B cell (primary cell): ENCODE data around the gene SLC25A4. TPM values are rescaled to one million over a fixed set of nuclear protein-coding genes. Genes with fewer than 3 reads are reported as not detected.

Experiments
- ATAC-seq: fragments of 200-7000 bp; cut with Tn5 transposase; one replicate; pipeline ENCODE4 v1.10.0; 2021; ENCODE audit warnings: low read depth, mild to moderate bottlenecking, moderate number of reproducible peaks, moderate library complexity
- CTCF ChIA-PET: fragments of 350-600 bp; sonication (Branson Sonifier 250); formaldehyde crosslinking; loops from one replicate; lab custom pipeline; 2021; ENCODE audit warnings: antibody characterized with exemption, inconsistent platforms; lab: Charles Lee
- POLR2A ChIA-PET: fragments of 350-600 bp; sonication (Branson Sonifier 250); formaldehyde crosslinking; loops from one replicate; lab custom pipeline; 2021; ENCODE audit warnings: antibody characterized with exemption; lab: Charles Lee
- DNase-seq: peaks from one replicate; pipeline ENCODE4 v3.0.0; 2013
- H2AFZ ChIP-seq: 2 replicates; pipeline ENCODE4 v1.6.1; 2012; ENCODE audit warnings: mild to moderate bottlenecking, low read depth, low read length; ENCODE audit not compliant: insufficient read depth, poor library complexity, severe bottlenecking
- H3K27ac ChIP-seq, 2 donors: 1 replicate in 1 of 2; 2 replicates in 1 of 2; pipeline ENCODE4 v1.5.1; 2012 to 2013; ENCODE audit warnings: low read length in 2 of 2, mild to moderate bottlenecking in 2 of 2, moderate library complexity in 1 of 2
- H3K27me3 ChIP-seq, 4 experiments: fragments of 200-600 bp in 1 of 4; sonication (generic) in 1 of 4; replicated peaks in 1 of 4; 1 replicate in 2 of 4; 2 replicates in 2 of 4; pipeline versions ENCODE4 v1.6.1 to v1.7.0; 2013 to 2016; ENCODE audit warnings: low read length in 3 of 4, mild to moderate bottlenecking in 2 of 4, mixed read lengths in 1 of 4, moderate library complexity in 1 of 4; ENCODE audit not compliant: insufficient read depth in 4 of 4, control insufficient read depth in 3 of 4; ENCODE audit errors: control extremely low read depth in 1 of 4
- H3K36me3 ChIP-seq, 2 experiments: replicated peaks in 1 of 2; 1 replicate in 1 of 2; 2 replicates in 1 of 2; pipeline versions ENCODE4 v1.6.1 to v1.7.1; 2013; ENCODE audit warnings: low read length in 1 of 2; ENCODE audit not compliant: insufficient read depth in 2 of 2, control insufficient read depth in 1 of 2; ENCODE audit errors: control extremely low read depth in 1 of 2, extremely low read depth in 1 of 2
- H3K4me1 ChIP-seq, 2 donors: fragments of 200-600 bp in 1 of 2; sonication (generic) in 1 of 2; 1 replicate in 1 of 2; 2 replicates in 1 of 2; pipeline versions ENCODE4 v1.5.1 to v1.6.1; 2013 to 2017; ENCODE audit warnings: low read length in 2 of 2; ENCODE audit not compliant: control insufficient read depth in 2 of 2, insufficient read depth in 2 of 2
- H3K4me2 ChIP-seq: replicated peaks from 2 replicates; pipeline ENCODE3; 2012; ENCODE audit warnings: mild to moderate bottlenecking, low read depth, low read length; ENCODE audit not compliant: poor library complexity, severe bottlenecking
- H3K4me3 ChIP-seq, 5 experiments: fragments of 200-600 bp in 1 of 5; sonication (generic) in 1 of 5; 1 replicate in 3 of 5; 2 replicates in 2 of 5; pipeline versions ENCODE4 v1.5.1 to v1.7.0; 2011 to 2016; ENCODE audit warnings: low read length in 4 of 5, mild to moderate bottlenecking in 4 of 5, low read depth in 2 of 5, control low read depth in 1 of 5, moderate library complexity in 1 of 5; ENCODE audit not compliant: insufficient read depth in 1 of 5; ENCODE audit errors: control extremely low read depth in 1 of 5, extremely low read depth in 1 of 5
- H3K79me2 ChIP-seq: fragments of 200-600 bp; sonication (generic); one replicate; pipeline ENCODE4 v1.6.0; 2016; ENCODE audit warnings: low read length; ENCODE audit not compliant: control insufficient read depth, insufficient read depth
- H3K9ac ChIP-seq: fragments of 200-600 bp; sonication (generic); 2 replicates; pipeline ENCODE4 v1.6.1; 2017; ENCODE audit warnings: mild to moderate bottlenecking, low read length, moderate library complexity
- H3K9me3 ChIP-seq, 3 donors: one replicate each; pipeline versions ENCODE4 v1.6.1 to v1.7.1; 2013; ENCODE audit warnings: low read length in 2 of 3; ENCODE audit not compliant: control insufficient read depth in 2 of 3, insufficient read depth in 1 of 3; ENCODE audit errors: control extremely low read depth in 1 of 3
- H4K20me1 ChIP-seq: 2 replicates; pipeline ENCODE4 v1.6.0; 2012; ENCODE audit warnings: mild to moderate bottlenecking, low read length; ENCODE audit not compliant: insufficient read depth, control insufficient read depth, poor library complexity, severe bottlenecking
- H3K27ac Mint-ChIP-seq: one replicate; pipeline ENCODE4 v1.8.0; 2021; ENCODE audit warnings: mixed read lengths
- H3K27me3 Mint-ChIP-seq: one replicate; pipeline ENCODE4 v1.8.0; 2021; ENCODE audit warnings: mixed read lengths
- H3K4me1 Mint-ChIP-seq: one replicate; pipeline ENCODE4 v1.8.0; 2021; ENCODE audit warnings: mixed read lengths
- H3K4me3 Mint-ChIP-seq: one replicate; pipeline ENCODE4 v1.8.0; 2021; ENCODE audit warnings: mixed read lengths
- H3K9me3 Mint-ChIP-seq: one replicate; pipeline ENCODE4 v1.8.0; 2022; ENCODE audit warnings: mixed read lengths; ENCODE audit not compliant: insufficient read depth
- EZH2 ChIP-seq: IDR thresholded peaks from 2 replicates; pipeline ENCODE4 v1.6.1; 2012; ENCODE audit warnings: borderline replicate concordance, low read depth, mild to moderate bottlenecking, moderate library complexity, low read length; ENCODE audit not compliant: insufficient read depth, poor library complexity, severe bottlenecking
- WGBS: methylation state at CpG from one replicate; pipeline ENCODE4 v1.1.5; 2013; ENCODE audit warnings: missing lambda C conversion rate; ENCODE audit not compliant: insufficient coverage; 5-methylcytosine and 5-hydroxymethylcytosine counted together
- intact Hi-C: fragments of 100-400 bp; cut with micrococcal nuclease; formaldehyde crosslinking; loops from one replicate; pipeline ENCODE4 v1.10.0; 2022
- polyA plus RNA-seq: library from polyadenylated mRNA; depleted of rRNA; stranded (reverse); fragments of >200 nt; gene quantifications from 2 replicates; pipeline ENCODE4 v1.2.3, GENCODE V29; 2012
- total RNA-seq, 2 donors: library from RNA; stranded (reverse); fragments of 120-200 nt in 1 of 2; gene quantifications; 1 replicate in 1 of 2; 2 replicates in 1 of 2; pipeline versions ENCODE4 v1.2.3 to v1.2.4, GENCODE V29; 2013 to 2022
- TF ChIP-seq, protein P1 (sequence below): fragments of 200-600 bp; IDR thresholded peaks from one replicate; pipeline ENCODE4 v1.8.0; 2022; ENCODE audit warnings: antibody characterized with exemption, mild to moderate bottlenecking

SLC25A4 gene
- total and polyA plus RNA-seq, 2 donors (not counting 1 experiment from before 2014, with no cell fraction given), result 7.3 to 11.7 TPM

DNA sequence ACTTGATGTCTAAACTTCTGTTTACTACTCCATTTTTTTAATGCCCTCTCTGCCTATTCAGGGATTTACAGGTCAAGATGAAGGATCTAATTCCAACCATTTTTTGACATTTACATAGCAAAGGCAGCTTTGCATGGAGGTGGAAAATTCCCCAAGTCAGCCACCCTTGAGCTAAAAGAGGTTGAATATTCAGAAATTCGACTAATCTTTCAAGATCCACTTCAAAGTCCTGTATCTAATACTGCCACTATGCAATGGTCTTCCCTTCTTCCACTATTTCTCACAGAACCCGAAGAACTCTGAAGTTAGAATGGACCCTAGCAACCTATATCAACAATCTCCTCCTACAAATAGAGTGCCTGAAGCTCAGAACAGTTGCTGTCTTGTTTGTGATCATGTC lies 39.2 kb downstream of the SLC25A4 start:
- H3K4me2 ChIP-seq, result no peak overlapping the region
- H3K27me3 ChIP-seq, result no peaks in the 10 kb centered on the region
- H3K27ac ChIP-seq, result no peak overlapping the region
- no peak overlapping the region for H3K9ac ChIP-seq
- CTCF ChIA-PET, result interaction anchor here (0.7 to 6.0 kb wide), 8 partner anchors 8 to 415 kb away, joined by 3 to 69 read pairs (median 8); partner anchors contain the start of gene SLC25A4
- H3K4me1 ChIP-seq, result no peaks in the 10 kb centered on the region
- H3K4me1 Mint-ChIP-seq, result peaks cover 6% of the 10 kb centered on the region
- POLR2A ChIA-PET, result no interaction called here
- intact Hi-C loops, result loop anchor here (2.0 to 5.0 kb wide), 2 partner anchors 21 to 40 kb away; partner anchors contain the start of genes CFAP97 and SLC25A4
- H3K27ac Mint-ChIP-seq, result no peak overlapping the region
- TF ChIP-seq EZH2, result no peak
- TF ChIP-seq, protein P1, sequence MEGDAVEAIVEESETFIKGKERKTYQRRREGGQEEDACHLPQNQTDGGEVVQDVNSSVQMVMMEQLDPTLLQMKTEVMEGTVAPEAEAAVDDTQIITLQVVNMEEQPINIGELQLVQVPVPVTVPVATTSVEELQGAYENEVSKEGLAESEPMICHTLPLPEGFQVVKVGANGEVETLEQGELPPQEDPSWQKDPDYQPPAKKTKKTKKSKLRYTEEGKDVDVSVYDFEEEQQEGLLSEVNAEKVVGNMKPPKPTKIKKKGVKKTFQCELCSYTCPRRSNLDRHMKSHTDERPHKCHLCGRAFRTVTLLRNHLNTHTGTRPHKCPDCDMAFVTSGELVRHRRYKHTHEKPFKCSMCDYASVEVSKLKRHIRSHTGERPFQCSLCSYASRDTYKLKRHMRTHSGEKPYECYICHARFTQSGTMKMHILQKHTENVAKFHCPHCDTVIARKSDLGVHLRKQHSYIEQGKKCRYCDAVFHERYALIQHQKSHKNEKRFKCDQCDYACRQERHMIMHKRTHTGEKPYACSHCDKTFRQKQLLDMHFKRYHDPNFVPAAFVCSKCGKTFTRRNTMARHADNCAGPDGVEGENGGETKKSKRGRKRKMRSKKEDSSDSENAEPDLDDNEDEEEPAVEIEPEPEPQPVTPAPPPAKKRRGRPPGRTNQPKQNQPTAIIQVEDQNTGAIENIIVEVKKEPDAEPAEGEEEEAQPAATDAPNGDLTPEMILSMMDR, result no peak
- DNase-seq (no peak), ATAC-seq (no peak)
- H3K79me2 ChIP-seq, result peaks cover 53% of the 10 kb centered on the region
- peaks cover 8% of the 10 kb centered on the region for H4K20me1 ChIP-seq
- WGBS, result 79% methylated on average over 2 of the region's 2 CpGs
- H3K27me3 Mint-ChIP-seq, result no peaks in the 10 kb centered on the region
- H3K9me3 ChIP-seq, result no peaks in the 10 kb centered on the region
- H3K9me3 Mint-ChIP-seq, result no peaks in the 10 kb centered on the region
- no peak overlapping the region for H3K4me3 Mint-ChIP-seq
- no peak overlapping the region for H2AFZ ChIP-seq
- H3K4me3 ChIP-seq, result no peak overlapping the region
- peaks cover 2% of the 10 kb centered on the region in 2 experiments for H3K36me3 ChIP-seq

DNA sequence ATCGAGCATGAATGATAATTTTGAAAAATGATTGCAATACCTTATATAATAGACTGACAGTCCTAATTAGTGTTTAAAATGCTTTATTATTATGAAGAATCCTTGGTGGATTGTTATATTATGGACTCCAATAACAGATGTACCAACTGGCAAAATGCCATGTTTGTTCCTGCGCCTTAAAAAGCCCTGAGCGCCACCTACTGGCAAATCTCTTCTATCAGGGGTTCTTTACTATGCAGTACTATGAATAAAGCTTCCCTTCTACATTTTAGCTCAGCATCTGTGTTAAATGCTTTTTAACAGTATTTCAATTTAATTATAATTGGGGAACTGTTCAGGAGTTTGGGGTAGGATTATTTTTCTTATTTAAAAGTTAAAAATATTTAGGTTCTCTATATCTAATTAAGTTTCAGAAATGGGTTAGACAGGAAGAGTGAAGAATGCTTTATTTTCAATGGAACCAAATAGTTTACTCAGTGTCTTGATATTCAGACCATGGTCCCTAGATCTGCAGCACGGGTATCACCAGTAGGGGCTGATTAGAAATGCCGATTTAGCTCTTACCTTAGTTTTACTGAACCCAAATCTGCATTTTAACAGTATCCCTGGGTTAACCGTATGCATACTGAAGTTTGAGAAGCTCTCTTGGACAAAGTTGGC lies 40.7 kb downstream of the SLC25A4 start:
- Histone ChIP-seq H3K4me1 (no peaks in the 10 kb centered on the region), H3K27me3 (no peaks in the 10 kb centered on the region), H3K36me3 (peaks cover 4 to 15% of the 10 kb centered on the region in 2 experiments), H3K79me2 (peaks cover 63% of the 10 kb centered on the region), H3K27ac (no peak overlapping the region), H3K9ac (no peak overlapping the region), H4K20me1 (peaks cover 17% of the 10 kb centered on the region), H3K4me2 (no peak overlapping the region), H3K4me3 (no peak overlapping the region), H2AFZ (no peak overlapping the region), H3K9me3 (no peaks in the 10 kb centered on the region)
- H3K4me3 Mint-ChIP-seq, result no peak overlapping the region
- ChIA-PET POLR2A (no interaction called here), CTCF (interaction anchor here (0.7 to 6.0 kb wide), 28 partner anchors 10 to 413 kb away, joined by 3 to 69 read pairs (median 4); partner anchors contain the start of gene SLC25A4)
- ATAC-seq, result peak; percentile 69
- H3K27me3 Mint-ChIP-seq, result no peaks in the 10 kb centered on the region
- H3K27ac Mint-ChIP-seq, result no peak overlapping the region
- H3K9me3 Mint-ChIP-seq, result no peaks in the 10 kb centered on the region
- intact Hi-C loops, result loop anchor here (1.0 to 5.0 kb wide), 3 partner anchors 19 to 144 kb away; partner anchors contain the start of genes CFAP97 and SLC25A4
- TF ChIP-seq, protein P1, result peak; percentile 92
- no peak for TF ChIP-seq EZH2
- H3K4me1 Mint-ChIP-seq, result peaks cover 6% of the 10 kb centered on the region
- 48% methylated on average over 2 of the region's 6 CpGs for WGBS
- peak; percentile 85 for DNase-seq
